HFFc6 (cell line): ENCODE measurements around the gene MAP3K4. TPM values are rescaled to one million over a fixed set of nuclear protein-coding genes. Genes with fewer than 3 reads are reported as not detected.

Source experiments
- DNase-seq: peaks from one replicate; pipeline ENCODE4 v3.0.0-alpha.2; 2018
- H3K27ac Mint-ChIP-seq: 2 replicates; pipeline ENCODE4 v1.8.0; 2020; ENCODE audit warnings: mild to moderate bottlenecking, mixed read lengths
- H3K27me3 Mint-ChIP-seq: 2 replicates; pipeline ENCODE4 v1.8.0; 2021; ENCODE audit warnings: mild to moderate bottlenecking, moderate library complexity, mixed read lengths; ENCODE audit not compliant: insufficient read depth
- H3K36me3 Mint-ChIP-seq: 2 replicates; pipeline ENCODE4 v1.8.0; 2021; ENCODE audit warnings: low read depth, mixed read lengths
- H3K4me1 Mint-ChIP-seq: 2 replicates; pipeline ENCODE4 v1.8.0; 2020; ENCODE audit warnings: low read depth, mixed read lengths
- H3K4me3 Mint-ChIP-seq: 2 replicates; pipeline ENCODE4 v1.8.0; 2020; ENCODE audit warnings: mild to moderate bottlenecking, moderate library complexity, mixed read lengths
- H3K9me3 Mint-ChIP-seq: 2 replicates; pipeline ENCODE4 v1.8.0; 2020; ENCODE audit warnings: mild to moderate bottlenecking, mixed read lengths
- CTCF ChIP-seq: fragments of 200-600 bp; sonication (generic); IDR thresholded peaks from 2 replicates; pipeline ENCODE4 v1.5.0; 2021; ENCODE audit warnings: antibody characterized with exemption, mild to moderate bottlenecking
- total RNA-seq, 6 experiments: library from RNA; stranded (reverse); fragmentation: NEBNext Ultra II Directional; extraction: Animal tissue kit (Norgen Biotek cat#: 25700); gene quantifications; 2 replicates in 1 of 6; 3 replicates in 5 of 6; pipeline ENCODE4 v1.2.3, GENCODE V29; 2021

The MAP3K4 gene
- total RNA-seq, 6 experiments from 2014 or later = 16.8 to 26.2 (median 22.3) TPM

GRCh38 chr6:161137839-161138542 lies 146.4 kb downstream of the MAP3K4 start:
- DNase-seq = peak; percentile 40
- no peaks in the 10 kb centered on the region; the same call in none of the 2 replicates for H3K27me3 Mint-ChIP-seq

GRCh38 chr6:161138543-161139303 lies 147.2 kb downstream of the MAP3K4 start:
- DNase-seq = no peak
- H3K36me3 Mint-ChIP-seq = peaks cover 18% of the 10 kb centered on the region
- H3K9me3 Mint-ChIP-seq = no peaks in the 10 kb centered on the region
- no peak overlapping the region for H3K4me3 Mint-ChIP-seq
- TF ChIP-seq CTCF = no peak
- H3K27ac Mint-ChIP-seq = no peak overlapping the region
- H3K4me1 Mint-ChIP-seq = peaks cover 8% of the 10 kb centered on the region
- no peaks in the 10 kb centered on the region; the same call in none of the 2 replicates for H3K27me3 Mint-ChIP-seq

More at GRCh38 chr6:161137839-161138542, 146.4 kb downstream of the MAP3K4 start:
- Mint-ChIP-seq H3K36me3 (peaks cover 13% of the 10 kb centered on the region), H3K27ac (no peak overlapping the region), H3K4me3 (no peak overlapping the region), H3K9me3 (no peaks in the 10 kb centered on the region), H3K4me1 (peaks cover 8% of the 10 kb centered on the region)
- no peak for TF ChIP-seq CTCF

DNA sequence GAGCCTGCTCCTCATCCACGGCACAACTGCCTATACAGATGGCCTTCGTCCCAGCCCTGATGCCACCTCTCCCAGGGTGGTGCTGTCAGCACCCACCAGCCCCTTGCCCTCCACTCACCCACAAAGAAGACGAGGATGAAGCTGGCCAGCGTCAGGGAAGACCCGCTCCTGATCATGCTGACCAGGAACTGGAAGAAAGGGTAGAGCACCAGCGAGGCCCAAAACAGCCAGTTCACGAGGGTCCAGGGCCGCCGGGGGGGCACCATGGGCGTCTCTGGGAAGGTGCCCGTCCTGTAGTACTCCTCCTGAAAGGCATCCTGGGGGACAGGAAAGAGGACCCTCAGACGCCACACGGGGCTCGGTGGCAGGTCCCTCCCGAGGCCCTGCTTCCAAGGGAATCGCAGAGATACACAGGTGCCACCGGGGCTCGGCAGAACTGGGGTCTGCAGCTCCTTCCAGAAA lies 147.8 kb downstream of the MAP3K4 start:
- H3K4me3 Mint-ChIP-seq = no peak overlapping the region
- peaks cover 8% of the 10 kb centered on the region for H3K4me1 Mint-ChIP-seq
- no peak for TF ChIP-seq CTCF
- H3K27ac Mint-ChIP-seq = no peak overlapping the region
- peaks cover 23% of the 10 kb centered on the region for H3K36me3 Mint-ChIP-seq
- DNase-seq = no peak
- no peaks in the 10 kb centered on the region; the same call in none of the 2 replicates for H3K27me3 Mint-ChIP-seq
- no peaks in the 10 kb centered on the region for H3K9me3 Mint-ChIP-seq

- Mint-ChIP-seq H3K27me3 (no peaks in the 10 kb centered on the region; the same call in none of the 2 replicates), H3K27ac (no peak overlapping the region)
Measured at GRCh38 chr6:161139766-161140553, 148.4 kb downstream of the MAP3K4 start.

More at GRCh38 chr6:161139766-161140553, 148.4 kb downstream of the MAP3K4 start:
- H3K4me1 Mint-ChIP-seq = peaks cover 8% of the 10 kb centered on the region
- no peaks in the 10 kb centered on the region for H3K9me3 Mint-ChIP-seq
- no peak overlapping the region for H3K4me3 Mint-ChIP-seq
- no peak for TF ChIP-seq CTCF
- no peak for DNase-seq
- H3K36me3 Mint-ChIP-seq = peaks cover 22% of the 10 kb centered on the region
